ENCODE measurements around the gene AEN.
A peak's percentile ranks its signal among the peaks of the same experiment; 100 is the strongest.

The AEN gene

GRCh38 chr15:88606070-88606794 lies 14.9 kb upstream of the AEN start:
- TF ChIP-seq POLR2A (IDR thresholded peaks at IDR 0.05; ENCODE audit: low read depth, low read length) = no peak
- no peak for FAIRE-seq
- DNase-seq (ENCODE audit: insufficient read length, low spot score) = no peak

DNA sequence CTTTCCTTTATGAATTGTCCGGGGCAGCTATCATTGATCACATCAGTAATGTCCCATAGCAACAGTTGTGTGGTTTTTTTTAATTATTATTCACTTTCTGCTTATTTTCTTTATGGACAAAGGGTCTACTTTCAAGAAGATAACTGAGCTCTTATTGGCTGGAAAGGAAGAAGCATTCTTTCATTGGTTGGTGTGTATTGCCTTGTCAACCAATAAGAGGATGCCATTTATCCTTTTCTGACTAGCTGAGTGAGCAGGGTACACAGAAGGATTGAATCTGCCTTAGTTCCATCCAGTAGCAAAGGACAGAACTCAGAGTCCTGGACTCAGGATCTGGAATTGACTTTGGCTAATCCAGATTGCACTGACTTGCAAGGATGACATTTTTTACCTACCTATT lies 13.2 kb upstream of the AEN start:
- no peak for TF ChIP-seq POLR2A (IDR thresholded peaks at IDR 0.05; ENCODE audit: low read depth, low read length)
- DNase-seq (ENCODE audit: insufficient read length, low spot score) = no peak
- no peak for FAIRE-seq

DNA sequence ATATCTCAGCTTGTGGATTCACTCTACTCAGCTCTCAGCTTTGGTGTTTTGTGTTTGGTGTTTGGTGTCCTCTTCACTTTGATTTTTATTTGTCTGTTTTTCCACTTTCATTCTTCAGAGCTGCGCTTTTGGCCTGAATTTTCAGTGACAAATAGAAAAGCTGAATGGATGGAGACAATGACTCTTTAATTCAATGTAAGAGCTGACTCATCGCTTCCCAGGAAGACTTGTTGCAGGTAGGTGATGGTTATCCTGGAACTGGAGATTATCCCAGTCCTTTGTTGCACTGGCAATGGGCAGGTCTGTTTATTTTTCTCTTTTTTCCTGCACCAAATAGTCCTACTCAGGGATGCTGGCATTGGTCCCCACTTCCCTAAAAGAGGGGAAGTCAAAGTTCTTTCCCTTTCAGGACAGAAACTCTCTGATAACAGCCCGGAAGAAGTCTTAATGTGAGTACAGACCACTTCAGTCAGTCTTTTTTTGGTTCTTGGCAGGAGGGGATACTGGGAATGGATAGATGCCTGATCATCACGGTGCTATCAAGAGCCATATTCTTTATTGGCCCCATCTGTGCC lies 12.4 kb upstream of the AEN start:
- no peak for DNase-seq (ENCODE audit: insufficient read length, low spot score)
- TF ChIP-seq POLR2A (IDR thresholded peaks at IDR 0.05; ENCODE audit: low read depth, low read length) = no peak
- no peak for FAIRE-seq

DNA sequence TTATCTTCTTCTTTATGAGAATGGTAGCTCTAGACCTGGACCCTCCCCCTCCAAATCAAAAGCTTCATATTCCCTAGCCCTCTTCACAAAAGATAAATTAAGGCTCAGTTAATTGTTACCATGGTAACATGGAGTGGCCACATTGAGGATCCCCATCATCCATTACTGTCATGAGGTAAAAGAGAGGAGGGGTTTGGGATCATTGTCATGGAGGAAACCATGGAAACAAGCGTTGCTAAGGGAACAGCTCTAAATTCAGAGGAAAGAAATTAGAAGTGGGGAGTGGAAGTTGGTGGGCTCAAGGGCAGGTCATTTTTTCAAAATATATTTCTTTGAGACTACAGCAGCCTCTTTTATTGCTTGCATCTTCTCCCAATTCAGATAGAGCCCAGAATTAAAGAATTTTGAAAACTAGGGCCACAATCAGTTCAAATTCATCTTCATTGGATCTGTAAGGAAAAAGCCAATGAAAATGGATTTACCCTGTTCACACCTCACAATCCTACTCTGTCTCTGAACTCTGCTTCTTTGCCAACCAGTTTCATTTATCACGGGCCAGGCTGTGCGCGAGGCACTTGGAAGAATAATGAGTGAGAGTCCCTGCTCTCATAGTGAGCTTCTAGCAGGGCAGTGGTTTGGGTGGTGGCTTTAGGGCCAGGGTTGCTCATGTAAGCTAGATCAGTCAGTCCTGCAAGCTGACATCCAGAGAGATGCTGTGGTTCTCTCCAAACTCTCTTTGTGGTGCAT lies 11.6 kb upstream of the AEN start:
- FAIRE-seq (no peak), DNase-seq (ENCODE audit: insufficient read length, low spot score) (no peak)
- TF ChIP-seq POLR2A (IDR thresholded peaks at IDR 0.05; ENCODE audit: low read depth, low read length) = no peak

DNA sequence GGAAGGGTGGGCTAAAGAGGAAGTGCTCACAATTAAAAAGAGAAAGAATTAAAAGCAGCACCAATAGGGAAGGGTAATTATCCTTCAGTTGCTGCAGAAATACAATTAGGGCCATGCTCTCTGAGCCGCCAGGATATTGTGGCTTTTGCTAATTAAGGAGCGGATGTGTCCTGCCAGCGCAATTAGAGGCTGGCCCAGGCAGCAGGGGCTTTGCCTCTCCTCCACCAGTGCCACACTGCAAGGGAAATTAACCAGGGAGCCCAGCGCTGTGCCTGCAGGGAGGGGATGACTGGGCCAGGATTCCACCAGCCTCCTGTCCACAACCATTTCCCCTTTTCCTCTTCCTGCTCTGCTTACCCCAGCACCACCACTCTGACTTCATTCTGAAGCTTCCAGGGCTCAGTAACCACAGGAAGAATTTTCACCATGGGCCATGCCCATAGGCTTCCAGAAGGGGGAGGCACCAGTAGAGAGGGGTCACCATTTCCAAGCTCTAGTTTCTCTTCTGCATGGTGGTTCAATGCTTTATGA lies 10.4 kb upstream of the AEN start:
- peak; percentile 15 for DNase-seq (ENCODE audit: insufficient read length, low spot score)
- no peak for FAIRE-seq
- no peak for TF ChIP-seq POLR2A (IDR thresholded peaks at IDR 0.05; ENCODE audit: low read depth, low read length)

- no peak for TF ChIP-seq POLR2A (IDR thresholded peaks at IDR 0.05; ENCODE audit: low read depth, low read length)
- FAIRE-seq (no peak), DNase-seq (ENCODE audit: insufficient read length, low spot score) (no peak)
Observed at GRCh38 chr15:88612186-88612796, 8.8 kb upstream of the AEN start.

DNA sequence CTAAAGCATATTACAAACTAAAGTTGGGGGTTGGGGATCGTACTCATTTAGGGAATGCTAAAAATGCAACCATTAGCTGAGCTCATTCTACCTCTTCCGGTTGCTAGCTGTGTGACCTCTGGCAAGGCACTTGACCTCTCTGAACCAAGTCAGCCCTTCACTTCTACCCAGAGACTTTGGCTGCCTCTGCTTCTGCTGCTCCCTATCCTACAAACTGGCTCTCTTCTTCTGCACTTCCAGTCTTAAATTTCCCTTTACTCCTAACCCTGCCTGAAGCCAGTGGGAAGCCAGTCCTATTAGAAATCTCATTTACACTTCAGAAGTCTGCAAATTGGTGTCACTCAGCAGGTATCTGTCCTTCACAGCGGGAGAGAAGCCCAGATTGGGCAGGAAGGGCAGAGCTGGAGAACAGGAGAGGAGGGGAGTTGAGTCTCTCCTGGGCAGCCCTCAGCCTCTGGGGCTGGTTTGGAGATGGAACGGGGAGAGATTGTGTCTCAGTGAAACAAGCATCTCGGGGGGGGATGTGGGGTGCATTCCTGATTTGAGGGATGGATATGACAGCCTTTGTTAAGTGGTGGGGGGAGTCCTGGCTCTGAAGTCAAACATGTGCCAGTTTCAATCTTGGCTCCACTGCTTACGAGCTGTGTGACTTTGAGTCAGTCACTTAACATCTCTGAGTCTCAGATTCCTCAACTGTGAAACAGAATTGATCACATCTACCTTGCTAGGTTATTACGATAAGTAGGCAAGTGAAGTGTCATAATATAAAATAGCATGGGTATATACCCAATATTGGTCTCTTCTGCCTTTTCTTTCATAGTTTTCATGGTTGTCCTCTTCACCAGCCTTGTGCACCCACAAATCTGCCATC lies 7.8 kb upstream of the AEN start:
- no peak for FAIRE-seq

DNA sequence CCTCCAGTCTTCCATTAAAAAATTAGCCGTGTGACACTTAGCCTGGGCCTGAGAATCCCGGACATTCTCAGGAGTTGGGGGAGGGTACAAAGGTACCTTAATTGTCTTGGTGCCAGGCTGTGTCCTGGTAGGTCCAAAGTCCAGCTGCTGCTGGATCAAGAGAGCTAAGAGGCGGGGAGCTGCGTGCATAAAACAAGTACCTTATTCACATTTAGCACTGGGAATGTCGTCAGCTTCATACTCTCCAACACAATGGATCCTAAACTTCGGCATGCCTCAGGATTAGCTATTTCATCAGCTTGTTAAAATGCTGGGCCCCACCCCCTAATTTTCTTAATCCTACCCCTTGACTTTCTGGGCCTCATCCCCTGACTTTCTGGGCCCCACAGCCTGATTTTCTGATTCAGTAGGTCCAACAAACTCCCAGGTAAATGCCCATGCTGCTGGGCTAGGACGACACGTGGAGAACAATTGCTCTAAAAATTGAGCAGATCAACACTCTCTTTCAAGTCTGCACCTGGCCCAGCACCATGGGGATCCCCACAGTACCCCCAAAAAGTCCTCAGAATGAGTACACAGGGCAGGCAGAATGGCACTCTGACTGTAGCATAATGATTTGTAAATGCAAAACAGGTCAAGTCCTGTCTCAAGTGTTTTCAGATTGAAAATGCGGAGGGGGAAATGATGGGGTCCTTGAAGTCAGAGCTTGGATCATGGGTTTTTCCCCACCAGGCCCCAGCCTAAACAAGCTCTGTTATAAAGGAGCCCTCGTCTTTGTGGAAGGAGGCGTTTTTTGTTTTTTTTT lies 5.6 kb upstream of the AEN start:
- FAIRE-seq (no peak), DNase-seq (ENCODE audit: insufficient read length, low spot score) (no peak)
- TF ChIP-seq POLR2A (IDR thresholded peaks at IDR 0.05; ENCODE audit: low read depth, low read length) = no peak

More for the DNA sequence above, 7.8 kb upstream of the AEN start:
- TF ChIP-seq POLR2A (IDR thresholded peaks at IDR 0.05; ENCODE audit: low read depth, low read length) = no peak
- peak; percentile 9 for DNase-seq (ENCODE audit: insufficient read length, low spot score)

DNA sequence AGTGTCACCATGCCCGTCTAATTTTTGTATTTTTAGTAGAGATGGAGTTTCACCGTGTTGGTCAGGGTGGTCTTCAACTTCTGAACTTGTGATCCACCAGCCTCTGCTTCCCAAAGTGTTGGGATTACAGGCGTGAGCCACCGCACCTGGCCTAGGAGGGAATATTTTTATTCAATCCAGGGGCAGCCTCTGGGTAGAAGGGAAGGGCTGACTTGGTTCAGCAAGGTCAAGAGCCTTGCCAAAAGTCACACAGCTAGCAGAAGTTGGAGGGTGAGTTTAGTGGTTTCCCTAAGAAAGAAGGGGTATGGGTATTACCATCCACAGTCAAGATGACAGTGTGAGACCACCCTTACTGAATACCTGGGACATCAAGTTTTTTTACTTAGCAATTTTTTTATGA lies 4.9 kb upstream of the AEN start:
- TF ChIP-seq POLR2A (IDR thresholded peaks at IDR 0.05; ENCODE audit: low read depth, low read length) = no peak
- DNase-seq (ENCODE audit: insufficient read length, low spot score) = no peak
- FAIRE-seq = no peak

DNA sequence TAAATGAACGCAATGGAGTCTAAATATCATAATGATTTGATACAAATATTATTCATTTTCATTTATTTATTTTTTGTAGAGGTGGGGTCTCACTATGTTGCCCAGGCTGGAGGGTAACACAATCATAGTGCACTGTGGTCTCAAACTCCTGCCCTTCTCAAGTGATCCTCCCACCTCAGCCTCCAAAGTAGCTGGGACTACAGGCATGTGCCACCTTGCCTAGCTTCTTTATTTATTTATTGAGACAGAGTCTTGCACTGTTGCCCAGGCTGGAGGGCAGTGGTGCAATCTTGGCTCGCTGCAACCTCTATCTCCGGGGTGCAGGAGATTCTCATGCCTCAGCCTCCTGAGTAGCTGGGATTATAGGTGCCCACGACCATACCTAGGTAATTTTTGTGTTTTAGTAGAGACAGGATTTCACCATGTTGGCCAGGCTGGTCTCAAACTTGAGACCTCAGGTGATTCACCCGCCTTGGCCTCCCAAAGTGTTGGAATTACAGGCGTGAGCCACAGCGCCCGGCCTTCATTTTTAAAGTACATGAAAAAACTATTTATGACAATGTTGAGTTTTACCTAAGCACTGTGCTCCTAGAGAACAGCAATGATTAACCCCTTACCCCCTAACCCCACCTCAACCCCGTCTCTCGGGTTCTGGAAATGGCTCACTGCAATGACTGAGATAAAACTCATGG lies 4.0 kb upstream of the AEN start:
- no peak for FAIRE-seq

GRCh38 chr15:88617790-88618189 lies 3.4 kb upstream of the AEN start:
- no peak for TF ChIP-seq POLR2A (IDR thresholded peaks at IDR 0.05; ENCODE audit: low read depth, low read length)
- FAIRE-seq (no peak), DNase-seq (ENCODE audit: insufficient read length, low spot score) (no peak)

More for the DNA sequence above, 4.0 kb upstream of the AEN start:
- DNase-seq (ENCODE audit: insufficient read length, low spot score) = no peak
- TF ChIP-seq POLR2A (IDR thresholded peaks at IDR 0.05; ENCODE audit: low read depth, low read length) = no peak

DNA sequence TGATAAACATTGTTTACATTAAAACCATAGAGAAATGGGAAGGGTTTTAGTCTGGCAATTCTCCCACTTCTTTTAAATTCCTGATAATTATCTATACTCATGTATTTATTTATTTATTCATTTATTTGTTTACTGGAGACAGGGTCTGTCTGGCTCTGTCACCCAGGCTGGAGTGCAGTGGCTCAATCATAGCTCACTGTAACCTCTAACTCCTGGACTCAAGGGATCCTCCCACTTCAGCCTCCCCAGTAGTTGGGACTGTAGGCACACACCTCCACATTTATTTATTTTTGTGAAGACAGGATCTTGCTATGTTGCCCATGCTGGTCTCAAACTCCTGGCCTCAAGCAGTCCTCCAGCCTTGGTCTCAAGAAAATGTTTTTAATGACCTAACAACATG lies 2.5 kb upstream of the AEN start:
- no peak for TF ChIP-seq POLR2A (IDR thresholded peaks at IDR 0.05; ENCODE audit: low read depth, low read length)
- FAIRE-seq (no peak), DNase-seq (ENCODE audit: insufficient read length, low spot score) (no peak)
